CD4-positive, alpha-beta T cell treated with Interleukin-21 for 1 hour (primary cell): ENCODE measurements around the gene CRTAC1.
A peak's percentile ranks its signal among the peaks of the same experiment; 100 is the strongest.

Experiments
- DNase-seq: peaks from one replicate; pipeline ENCODE4 v3.0.0-alpha.2; 2020

Gene CRTAC1, protein sequence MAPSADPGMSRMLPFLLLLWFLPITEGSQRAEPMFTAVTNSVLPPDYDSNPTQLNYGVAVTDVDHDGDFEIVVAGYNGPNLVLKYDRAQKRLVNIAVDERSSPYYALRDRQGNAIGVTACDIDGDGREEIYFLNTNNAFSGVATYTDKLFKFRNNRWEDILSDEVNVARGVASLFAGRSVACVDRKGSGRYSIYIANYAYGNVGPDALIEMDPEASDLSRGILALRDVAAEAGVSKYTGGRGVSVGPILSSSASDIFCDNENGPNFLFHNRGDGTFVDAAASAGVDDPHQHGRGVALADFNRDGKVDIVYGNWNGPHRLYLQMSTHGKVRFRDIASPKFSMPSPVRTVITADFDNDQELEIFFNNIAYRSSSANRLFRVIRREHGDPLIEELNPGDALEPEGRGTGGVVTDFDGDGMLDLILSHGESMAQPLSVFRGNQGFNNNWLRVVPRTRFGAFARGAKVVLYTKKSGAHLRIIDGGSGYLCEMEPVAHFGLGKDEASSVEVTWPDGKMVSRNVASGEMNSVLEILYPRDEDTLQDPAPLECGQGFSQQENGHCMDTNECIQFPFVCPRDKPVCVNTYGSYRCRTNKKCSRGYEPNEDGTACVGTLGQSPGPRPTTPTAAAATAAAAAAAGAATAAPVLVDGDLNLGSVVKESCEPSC

DNA sequence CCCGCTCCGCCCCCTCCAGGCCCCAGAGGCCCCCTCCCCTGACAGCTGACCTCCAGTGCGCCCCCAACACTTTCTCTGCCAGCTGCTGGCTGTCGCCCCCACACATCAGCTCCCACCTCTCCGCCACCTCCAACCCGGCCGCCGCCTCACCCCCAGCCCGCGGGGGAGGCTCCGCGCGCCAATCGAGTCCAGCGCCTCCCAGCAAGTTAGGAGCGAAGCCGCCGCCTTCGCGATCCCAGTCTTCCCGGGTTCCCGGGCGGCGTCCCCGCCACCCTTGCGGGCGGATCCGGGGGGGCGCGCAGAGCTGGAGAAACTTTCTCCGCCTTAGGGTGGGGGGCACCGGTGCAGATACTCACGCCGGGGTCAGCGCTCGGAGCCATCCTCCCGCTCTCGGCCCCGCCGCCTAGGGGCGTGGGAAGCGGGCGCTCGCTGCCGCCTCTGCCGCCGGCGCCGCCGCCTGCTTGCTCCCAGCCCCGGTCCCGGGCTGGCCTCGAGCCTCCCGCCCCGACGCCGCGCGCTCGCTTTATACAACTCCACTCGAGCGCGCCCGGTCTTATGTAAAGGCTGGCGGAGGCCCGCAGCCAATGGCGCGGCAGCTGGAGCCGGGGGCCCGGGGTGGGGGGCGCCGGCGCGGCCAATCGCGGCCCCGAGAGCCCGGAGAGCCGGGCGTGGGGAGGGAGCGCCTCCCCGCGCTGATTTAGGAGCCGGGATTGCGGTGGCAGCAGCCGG lies at the start of gene CRTAC1:
TSS of gene CRTAC1 (minus strand) at position 529 of the 729 bp plus-strand sequence. CDS start at position 380, 149 bp downstream.
- DNase-seq, result no peak

DNA sequence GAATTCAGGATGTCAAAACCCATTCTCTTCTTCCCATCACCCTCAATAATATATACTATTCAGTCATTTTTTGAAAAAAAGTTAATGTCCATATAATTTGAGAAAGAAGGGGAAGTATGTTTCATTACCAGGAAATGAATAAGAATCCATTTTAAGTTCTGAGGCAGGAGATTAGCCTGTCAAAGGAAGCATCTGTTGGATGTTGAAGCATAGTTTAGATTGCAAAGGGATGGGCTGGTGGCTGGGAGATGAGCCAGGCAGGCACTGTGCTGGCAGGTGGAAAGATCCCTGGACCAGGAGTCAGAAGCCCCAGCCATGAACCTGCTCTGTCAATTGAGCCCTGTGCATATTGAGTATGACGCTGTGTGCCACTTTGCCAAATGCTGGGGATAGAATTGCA lies 48.4 kb upstream of the CRTAC1 start:
- no peak for DNase-seq

DNA sequence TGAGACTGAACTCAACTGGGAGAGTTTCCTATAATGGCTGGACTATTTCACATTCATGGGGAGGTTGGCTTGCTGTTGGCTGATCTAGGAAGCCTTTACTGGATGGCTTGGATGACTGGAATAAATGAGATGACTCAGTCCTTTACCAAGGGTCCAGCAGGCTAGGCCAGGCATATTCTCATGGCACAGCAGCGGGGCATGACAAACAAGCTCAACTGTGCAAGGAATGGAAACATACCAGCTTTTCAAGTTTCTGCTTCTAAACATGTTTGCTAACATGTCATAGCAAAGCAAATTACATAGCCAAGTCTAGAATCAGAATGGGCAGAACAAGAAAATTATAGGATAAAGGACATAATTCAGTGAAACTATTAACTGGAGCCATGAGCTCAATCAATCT lies 46.8 kb upstream of the CRTAC1 start:
- no peak for DNase-seq

DNA sequence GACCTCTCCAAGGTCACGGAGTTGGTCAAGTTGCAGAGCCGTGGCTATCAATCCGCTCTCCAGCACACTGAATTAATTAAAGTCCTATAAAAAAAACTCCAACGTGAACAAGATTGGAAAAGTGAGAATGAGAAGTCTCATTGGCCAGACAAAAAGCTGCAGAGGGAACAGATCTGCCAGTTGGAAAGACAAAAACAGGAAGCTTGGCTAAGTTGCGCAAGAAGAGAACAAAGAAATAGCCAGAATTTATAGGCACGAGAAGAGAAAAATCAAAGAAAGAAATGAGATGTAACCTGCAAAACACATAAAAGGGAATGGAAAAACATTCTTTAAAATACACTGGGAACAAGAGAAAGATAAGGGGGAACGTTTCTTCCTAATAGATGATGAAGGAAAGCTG lies 45.7 kb upstream of the CRTAC1 start:
- DNase-seq, result no peak

DNA sequence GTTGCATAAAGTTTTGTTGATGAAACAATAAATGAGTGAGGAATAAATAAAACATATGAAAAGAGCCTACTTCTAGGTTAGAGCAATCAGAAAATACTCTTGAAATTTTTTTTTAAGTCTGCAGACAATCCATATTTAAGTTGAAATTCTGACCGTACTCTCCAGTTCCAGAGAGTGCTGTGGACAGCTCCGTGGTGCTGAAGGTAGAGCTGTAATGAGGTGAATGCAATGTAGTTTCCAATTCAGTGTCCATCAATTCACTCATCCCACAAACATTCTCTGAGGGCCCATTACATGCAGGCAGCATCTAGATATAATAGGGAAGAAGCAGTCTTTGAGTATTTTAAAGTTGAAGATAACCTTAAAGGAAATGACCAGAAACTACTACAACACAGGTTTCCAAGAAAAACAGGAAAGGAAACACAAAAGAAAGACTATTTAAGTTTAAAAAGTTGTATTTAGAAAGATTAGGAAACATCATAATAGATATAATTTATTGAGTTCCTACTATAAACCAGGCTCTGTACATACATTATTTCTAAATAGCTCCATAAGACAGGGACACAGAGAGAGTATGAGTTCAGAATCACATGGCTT lies 44.0 kb upstream of the CRTAC1 start:
- DNase-seq, result no peak

DNA sequence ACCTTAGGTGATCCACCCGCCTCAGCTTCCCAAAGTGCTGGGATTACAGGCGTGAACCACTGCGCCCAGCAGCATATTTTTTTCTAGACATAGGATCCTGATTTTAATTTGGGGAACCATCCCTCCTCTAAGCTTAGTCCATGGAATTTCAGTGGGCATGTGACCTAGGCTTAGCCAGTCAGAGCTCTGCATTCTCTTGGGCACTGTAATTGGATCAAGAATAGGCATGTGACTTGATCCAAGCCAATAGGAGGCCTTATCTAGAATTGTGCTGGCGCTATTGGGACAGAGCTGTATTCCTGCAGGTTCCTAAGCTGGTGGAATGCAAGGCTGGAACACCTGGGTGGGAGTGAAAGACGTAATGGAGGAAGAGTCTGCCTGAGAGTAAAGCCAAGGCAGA lies 36.7 kb upstream of the CRTAC1 start:
- DNase-seq, result no peak

DNA sequence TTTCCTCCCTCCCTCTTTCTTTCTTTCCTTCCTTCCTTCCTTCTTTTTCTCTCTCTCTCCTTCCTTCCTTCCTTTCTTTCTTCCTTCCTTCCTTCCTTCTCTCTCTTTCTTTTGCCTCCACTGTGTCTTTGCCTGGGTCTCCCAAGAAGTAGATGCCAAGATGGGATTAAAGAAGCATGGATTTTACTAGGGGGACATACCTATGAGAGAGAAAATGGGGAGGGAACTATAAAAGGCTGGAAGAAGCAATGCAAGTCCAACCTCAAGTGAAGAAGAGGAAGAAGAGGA lies 33.3 kb upstream of the CRTAC1 start:
- DNase-seq, result no peak

DNA sequence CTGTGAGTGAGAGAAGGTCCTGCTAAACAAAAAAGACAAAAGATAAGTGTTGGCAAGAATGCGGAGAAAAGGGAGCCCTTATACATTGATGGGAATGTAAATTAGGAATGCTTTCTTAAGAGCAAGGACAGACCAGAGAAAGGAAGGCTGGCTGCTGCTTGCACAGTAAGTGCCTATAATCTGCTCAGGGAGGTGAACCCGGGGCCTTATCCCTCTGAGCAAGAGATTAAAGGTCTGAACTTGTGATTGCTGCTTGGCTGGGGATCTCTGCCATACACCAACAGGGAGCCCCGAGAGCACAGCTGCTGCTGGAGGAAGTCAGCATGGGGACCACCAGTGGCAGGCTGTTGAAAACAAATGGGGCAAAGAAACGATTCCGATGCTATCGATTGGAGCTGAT lies 32.0 kb upstream of the CRTAC1 start:
- no peak for DNase-seq

DNA sequence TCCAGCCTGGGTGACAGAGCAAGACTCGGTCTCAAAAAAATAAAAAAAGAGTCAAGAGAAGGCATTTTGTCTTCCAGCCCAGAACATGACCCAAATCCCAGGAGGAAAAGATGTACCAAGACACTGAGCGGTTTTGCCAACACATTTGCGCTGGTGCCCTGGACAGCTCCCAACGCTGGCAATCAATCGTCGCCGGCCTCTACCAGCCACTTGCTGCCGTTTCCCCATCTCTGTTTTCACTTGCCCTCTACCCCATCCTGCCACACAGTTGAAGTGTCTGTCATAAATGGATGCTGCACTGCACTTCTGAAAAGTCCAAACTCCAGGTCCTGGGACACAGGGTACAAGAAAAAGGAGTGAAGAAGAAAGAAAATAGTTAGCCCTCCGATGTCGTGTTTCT lies 29.7 kb upstream of the CRTAC1 start:
- no peak for DNase-seq

DNA sequence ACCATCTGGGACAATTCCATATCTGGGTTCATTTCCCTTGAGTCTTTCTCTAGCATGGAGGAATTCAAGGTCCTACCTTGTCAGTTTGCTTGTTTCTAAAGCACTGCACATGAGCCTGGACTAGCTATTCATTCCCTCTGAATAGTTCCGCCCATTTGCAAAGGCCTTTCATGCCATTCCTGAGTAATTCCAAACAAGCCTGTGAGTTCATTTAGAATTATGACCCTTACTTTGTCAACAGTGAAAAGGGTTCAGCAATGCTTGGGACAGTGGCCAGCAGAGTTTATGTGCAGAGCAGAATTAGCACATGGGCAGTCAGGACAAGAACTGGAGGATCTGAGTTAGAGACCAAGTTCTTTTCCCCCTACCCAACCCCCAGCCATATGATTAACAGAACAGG lies 27.9 kb upstream of the CRTAC1 start:
- DNase-seq, result no peak

DNA sequence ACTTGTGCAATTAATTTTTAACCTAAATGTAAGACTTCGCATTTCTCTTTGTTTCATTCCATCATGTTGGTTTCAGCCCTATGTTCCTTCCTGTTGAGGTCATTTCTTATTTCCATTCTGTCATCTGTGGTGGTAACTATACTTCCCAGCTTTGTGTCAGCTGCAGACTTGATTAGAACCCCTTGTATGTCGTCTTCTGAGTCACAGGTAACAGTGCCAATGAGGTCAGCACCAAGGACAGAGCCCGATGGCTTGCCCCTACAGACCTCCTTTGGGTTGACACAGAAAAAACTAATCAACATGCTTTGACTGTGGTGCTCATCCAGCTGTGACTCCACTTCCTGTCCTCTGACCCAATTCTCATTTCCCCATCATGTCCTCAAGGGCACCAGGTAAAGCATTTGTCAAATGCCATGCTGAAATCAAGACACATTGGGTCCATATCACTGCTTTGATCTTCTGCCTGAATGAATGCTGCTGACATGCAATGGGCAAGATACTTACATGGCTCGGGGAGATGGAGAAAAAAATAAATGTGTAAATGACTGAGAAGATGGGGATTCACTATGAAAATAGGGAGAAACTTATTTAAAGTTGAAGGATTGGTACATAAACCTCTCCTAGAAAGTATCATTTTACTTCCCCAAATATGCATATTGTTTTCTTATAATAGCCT lies 25.6 kb upstream of the CRTAC1 start:
- no peak for DNase-seq

DNA sequence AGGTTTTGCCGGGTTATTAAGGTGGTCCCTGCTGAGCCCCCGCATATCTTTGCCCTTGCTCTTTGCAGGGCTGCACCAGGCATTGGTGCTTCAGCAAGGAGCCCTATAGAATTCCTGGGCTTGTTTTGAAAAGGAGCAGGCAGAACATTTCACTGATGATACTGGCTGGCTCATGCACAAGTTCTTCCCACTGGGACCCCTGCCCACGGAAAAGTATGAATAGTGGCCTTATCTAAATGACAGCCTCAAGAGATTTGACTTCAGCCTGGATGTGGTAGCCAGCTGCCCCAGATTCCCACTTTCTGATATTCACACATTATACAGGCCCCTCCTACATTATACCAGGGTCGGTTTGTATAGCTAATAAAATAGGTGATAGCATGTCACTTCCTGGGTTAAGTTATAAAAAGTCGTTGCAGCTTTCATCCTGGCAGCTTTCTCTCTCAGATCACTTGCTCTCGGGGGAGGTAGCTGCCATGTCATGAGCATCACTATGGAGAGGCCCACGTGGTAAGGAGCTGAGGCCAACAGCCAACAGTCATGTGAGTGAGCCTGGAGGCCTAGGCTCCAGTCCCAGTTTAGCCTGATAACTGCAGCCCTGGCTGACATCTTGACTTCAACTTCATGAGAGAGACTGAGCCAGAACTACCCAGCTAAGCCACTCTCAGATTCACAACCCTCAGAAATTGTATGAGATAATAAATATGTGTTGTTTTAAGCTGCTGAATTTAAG lies 16.8 kb upstream of the CRTAC1 start:
- DNase-seq, result no peak

DNA sequence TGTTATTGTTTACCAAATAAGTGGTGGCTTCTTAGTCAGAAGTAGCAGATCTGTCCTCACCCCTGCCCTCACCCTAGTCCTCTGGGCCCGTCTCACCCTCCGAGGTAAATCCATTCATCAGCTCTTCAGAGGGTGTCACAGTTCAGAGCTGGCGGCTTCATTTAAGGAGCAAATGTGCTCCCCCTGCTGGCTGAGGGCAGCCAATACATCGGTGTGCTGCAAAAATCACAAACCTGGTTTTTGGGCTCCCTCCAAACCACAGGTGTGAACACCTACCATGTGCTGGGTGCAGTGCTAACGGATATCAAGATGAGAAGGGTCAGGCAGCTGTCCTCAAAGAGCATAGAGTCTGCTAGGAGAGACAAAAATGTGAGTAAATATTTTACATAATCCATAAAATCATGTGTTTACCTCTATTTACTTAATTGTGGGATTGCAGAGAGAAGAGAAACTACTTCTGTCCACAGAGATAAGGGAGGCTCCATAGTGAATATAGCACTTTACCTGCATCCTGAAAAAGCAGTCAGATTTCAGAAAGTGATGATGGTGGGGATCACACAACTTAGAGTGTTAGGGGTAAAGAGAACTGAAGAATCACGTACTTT lies 15.5 kb upstream of the CRTAC1 start:
- peak; percentile 63 for DNase-seq

DNA sequence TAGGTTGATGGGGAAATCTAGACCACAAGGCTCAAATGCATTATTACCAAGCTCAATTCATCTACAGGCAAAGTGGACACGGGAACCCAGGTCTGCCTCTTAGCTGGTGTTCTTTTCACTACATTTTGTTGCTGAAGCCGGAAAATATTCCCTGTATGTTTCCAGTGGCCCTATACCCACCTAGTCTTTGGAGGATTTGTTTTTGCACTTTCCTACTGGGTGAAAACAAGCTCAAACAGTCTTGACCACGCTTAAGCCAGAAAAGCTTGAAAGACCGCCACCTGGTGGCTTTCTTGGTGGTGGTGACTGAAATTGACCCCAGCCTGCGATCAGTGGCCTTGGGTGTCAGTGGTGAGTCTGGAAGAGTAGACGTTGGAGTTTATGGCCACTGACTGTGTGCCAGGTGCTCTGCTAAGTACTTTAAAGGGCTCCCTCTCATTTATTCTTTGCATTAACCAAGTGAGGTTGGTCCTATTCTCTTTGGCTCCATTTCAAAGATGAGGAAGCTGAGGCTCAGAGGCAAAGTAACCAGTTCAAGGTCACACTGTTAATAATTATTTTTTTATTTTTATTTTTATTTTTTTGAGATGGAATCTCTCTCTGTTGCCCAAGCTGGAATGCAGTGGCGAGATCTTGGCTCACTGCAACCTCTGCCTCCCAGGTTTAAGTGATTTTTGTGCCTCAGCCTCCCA lies 11.1 kb upstream of the CRTAC1 start:
- DNase-seq, result peak; percentile 35

DNA sequence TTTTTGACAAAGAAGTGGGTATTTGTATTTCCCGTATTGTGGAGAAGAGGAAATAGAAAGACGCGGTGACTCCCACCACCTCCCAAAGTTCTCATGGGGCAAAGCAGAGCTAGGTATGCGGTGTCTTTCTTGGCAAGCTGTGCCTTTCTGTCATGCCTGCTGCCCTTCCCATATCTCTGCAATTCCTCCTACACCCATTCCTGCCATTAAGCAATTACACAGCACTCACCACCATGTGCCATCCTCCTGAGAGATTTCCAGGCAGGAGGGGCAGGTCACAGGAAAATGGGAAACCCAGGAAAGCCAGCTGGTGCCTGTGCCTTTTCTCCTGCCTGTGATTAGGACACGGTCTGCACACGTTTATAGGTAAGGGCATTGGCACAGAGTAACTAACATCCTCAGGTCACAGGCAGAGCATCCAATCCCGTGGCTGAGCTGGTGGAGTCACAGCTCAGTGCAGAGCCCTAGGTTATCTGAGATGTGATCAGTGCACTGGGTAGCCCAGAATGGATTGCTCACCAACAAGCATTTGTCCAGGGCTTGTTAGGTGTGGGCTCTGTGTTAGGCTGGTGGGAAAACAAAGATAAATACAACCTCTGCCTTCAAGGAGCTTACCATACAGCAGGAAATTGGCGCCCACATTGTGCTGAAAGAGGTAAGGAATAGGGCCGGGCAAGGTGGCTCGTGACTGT lies 9.4 kb upstream of the CRTAC1 start:
- no peak for DNase-seq

DNA sequence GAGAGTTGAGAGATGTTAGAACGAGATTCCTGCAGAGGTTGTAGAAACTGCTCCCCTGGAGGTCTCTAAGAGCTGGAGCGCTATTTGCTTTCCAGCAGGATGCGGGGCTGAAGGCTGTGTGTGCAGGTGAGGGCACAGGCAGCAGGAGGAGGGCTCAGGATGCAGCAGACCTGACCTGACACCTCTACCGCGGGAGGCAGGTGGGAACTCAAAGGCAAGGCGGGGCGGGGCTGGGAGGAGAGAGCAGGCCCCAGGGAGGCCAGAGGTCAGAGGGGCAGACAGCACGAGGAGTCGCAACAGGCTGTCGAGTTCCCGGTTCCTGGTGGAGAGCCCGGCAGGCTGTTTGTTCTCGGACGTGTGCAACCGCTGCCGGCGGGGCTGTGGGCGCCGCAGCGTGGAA lies 7.9 kb upstream of the CRTAC1 start:
- DNase-seq, result no peak

DNA sequence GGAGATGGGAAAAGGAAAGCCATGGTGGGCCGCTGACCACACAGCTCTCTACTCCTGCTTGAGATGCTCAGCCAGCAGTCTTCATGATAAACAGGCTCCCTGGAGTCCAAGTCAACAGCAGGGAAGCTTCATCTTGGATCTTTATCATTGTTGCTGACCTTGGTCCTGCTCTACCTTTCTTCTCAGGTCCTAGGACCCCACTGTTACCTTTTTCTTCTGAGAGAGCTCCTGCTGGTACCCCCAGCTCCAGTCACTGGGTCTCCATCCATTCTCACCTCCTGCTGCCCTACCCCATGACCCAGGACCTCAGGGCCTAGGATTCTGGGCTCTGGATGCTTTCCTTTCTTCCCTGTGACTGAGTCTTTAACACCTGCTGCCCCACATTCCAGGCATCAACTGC lies 5.2 kb upstream of the CRTAC1 start:
- DNase-seq, result no peak

DNA sequence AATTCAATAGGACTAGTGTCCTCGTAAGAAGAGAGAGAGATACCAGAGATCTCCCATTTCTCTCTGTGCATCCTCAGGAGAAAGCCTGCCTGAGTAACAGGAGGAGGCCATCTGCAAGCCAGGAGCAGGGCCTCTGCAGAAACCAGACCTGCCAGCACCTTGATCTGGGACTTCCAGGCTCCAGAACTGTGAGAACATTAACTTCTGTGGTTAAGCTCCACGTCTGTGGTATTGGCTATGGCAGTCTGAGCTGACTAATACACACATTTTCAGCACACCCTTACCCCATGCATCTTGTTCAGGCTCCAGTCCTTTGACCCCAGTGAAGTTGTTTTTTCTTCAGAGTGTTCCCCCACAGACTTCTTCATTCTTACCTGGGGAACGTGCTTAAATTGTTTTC lies 3.1 kb upstream of the CRTAC1 start:
- no peak for DNase-seq

DNA sequence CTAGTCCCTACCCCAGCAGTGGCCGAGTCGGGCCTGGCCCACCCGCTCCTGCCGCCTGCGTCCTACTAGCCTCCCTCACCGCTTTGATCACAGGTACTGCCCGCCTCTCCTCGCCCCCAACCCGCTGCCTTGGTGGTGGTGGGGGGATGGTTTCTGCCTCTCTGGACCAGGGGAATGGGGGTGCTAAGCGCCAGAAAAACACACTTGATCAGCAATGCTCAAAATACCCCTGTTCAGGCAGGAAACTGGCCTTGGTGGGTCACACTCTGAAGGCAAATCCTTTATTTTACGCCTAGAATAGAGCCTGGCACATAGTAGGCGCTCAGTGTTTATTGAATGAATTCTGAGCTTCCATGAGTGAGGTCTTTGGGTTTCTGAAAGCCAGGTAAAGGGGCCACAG lies 1.0 kb upstream of the CRTAC1 start:
- DNase-seq, result no peak

DNA sequence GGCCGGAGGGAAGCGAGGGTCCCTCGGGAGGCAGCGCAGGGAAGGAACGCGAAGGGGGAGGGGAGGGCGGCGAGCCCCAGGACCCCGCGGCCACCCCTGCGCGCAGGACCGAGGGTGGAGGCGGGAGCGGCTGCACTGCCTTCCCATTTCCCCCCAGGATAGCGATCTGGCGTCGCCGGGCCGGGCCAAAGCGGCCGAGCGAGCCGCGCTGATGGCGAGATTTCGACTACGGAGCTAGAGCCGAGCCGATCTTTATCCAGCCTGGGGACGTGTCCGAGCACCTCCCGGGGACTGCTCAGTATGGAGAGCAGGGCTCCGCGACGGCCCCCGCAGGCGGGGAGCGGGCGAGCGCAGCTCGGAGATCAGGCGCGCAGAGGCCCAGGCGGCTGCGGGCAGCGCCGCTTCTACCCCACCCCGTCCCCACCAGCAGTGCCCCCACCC lies 590 bp upstream of the CRTAC1 start:
- DNase-seq, result no peak
